GM21423 (cell line): ENCODE data around the gene DLL3.

Experiments used
- ATAC-seq: cut with Tn5 transposase; IDR thresholded peaks from one replicate; pipeline ENCODE4 v1.9.1; 2021; ENCODE audit warnings: mild to moderate bottlenecking, moderate library complexity; ENCODE audit not compliant: unreplicated experiment

DLL3 gene

DNA sequence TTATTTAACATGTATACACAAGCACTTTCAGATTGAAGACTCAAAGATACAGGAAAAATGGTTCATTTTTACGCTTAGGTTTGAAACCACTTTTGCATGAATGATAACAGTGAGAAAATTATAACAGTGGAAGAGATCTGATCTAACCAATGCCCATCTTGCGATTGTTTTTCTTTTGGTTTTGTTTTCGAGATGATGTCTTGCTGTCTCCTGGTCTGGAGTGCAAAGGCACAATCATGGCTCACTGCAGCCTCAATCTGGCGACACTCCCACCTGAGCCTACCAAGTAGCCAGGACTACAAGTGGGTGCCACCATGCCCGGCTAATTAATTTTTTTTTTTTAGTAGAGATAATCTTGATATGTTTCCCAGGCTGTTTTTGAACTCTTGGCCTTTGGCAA, 51.5 kb downstream of the DLL3 start:
- no peak for ATAC-seq

DNA sequence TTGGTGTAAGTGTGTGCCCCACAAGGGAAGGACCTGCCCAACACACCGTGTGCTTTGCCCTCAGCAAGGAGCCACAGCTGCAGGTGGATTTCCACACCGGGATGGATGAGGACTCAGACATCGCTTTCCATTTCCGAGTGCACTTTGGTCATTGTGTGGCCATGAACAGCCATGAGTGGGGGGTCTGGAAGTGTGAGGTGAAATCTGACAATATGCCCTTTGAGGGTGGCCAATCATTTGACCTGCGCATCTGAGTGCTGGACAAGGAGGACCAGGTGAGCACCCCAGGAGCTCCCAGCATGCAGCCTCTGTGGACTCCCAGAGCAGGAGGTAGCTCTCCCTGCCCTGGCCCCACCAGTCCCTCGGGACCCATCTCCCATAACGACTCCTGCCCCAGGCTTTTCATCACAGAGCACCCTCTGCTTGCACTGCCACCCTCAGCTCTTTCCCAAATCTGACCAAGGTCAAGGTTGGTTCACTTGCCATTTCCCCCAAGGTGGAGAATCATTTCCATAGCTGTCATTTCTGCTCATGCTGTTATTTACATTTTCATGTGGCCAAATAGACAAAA, 54.4 kb downstream of the DLL3 start:
- no peak for ATAC-seq

DNA sequence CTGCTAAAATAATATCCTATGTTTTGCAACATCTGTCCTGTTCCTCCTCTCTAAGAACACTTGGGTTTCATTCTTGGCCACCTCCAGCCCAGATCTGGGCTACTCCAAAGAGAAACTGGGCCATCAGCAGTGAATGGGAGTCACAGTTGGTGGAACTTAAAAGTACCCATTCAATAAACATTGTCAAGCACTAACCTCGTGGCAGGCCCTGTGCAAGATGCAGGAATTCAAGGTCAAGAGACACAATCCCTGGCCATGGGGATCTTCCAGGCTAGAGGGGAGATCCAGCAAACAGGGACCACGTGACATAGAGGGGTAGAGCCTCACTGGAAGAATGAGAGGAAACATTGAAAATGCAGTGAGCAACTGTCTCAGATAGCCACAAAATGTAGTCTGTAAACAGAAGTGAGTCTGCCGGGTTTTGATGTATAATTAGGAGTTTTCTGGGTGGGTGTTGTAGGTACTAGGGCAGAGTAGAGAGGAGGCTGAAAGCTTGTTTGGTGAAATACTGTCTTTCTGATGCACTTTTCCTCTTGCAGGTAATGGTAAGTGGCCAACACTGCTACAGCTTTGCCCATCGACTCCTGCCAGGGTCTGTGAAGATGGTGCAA, 56.1 kb downstream of the DLL3 start:
- ATAC-seq: no peak

DNA sequence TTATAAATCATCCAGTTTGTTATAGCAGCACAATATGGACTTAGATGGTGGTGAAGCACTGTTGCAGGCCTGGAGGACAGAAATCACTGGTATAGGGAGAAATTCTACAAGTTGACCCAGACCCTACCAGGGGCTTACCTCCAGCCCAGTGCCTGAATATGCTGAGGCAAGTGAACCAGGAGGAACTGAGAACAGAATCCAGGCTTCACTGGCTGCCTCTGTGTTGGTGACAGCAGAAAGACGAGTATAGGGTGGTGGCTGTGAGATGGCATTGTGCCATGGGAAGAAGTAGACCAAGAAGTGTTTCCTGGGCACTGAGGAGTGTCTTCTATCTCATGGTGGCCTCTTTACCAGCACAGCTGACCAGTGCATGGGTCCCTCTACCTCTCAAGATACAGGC, 57.1 kb downstream of the DLL3 start:
- ATAC-seq: no peak
